ENCODE measurements around the gene AGRN. TPM values are rescaled to one million over a fixed set of nuclear protein-coding genes. Genes with fewer than 3 reads are reported as not detected.
A peak's percentile ranks its signal among the peaks of the same experiment; 100 is the strongest.
"Not testable (repeated sequence)": the region's sequence is repeated elsewhere in the genome, so short reads cannot be mapped to it uniquely, and the experiment has no call there.

Gene AGRN
- 3.8 TPM for total RNA-seq

GRCh38 chr1:1020000-1020404 is at the start of gene AGRN:
Gene AGRN (plus strand): TSS chr1:1020120. CDS start chr1:1020173, 53 bp downstream.
- no peak for DNase-seq (ENCODE audit: low read depth in 2 of 3, low spot score in 2 of 3)

- DNase-seq (ENCODE audit: low read depth in 2 of 3, low spot score in 2 of 3), result no peak
These were observed 49.5 kb upstream of the AGRN start for GRCh38 chr1:970242-970972.

- DNase-seq (ENCODE audit: low read depth in 2 of 3, low spot score in 2 of 3), result no peak
These were observed 48.8 kb upstream of the AGRN start for GRCh38 chr1:970973-971730.

- DNase-seq (ENCODE audit: low read depth in 2 of 3, low spot score in 2 of 3), result no peak
These were observed 48.0 kb upstream of the AGRN start for GRCh38 chr1:971751-972506.

- DNase-seq (ENCODE audit: low read depth in 2 of 3, low spot score in 2 of 3), result no peak
These were observed 47.0 kb upstream of the AGRN start for GRCh38 chr1:972726-973458.

- no peak for DNase-seq (ENCODE audit: low read depth in 2 of 3, low spot score in 2 of 3)
These were observed 46.2 kb upstream of the AGRN start for GRCh38 chr1:973459-974292.

- DNase-seq (ENCODE audit: low read depth in 2 of 3, low spot score in 2 of 3), result no peak
These were observed 45.7 kb upstream of the AGRN start for GRCh38 chr1:974293-974640.

- no peak for DNase-seq (ENCODE audit: low read depth in 2 of 3, low spot score in 2 of 3)
These were observed 45.1 kb upstream of the AGRN start for GRCh38 chr1:974687-975328.

- DNase-seq (ENCODE audit: low read depth in 2 of 3, low spot score in 2 of 3), result no peak
These were observed 44.6 kb upstream of the AGRN start for GRCh38 chr1:975365-975764.

GRCh38 chr1:975896-976683 is 43.8 kb upstream of the AGRN start:
- DNase-seq (ENCODE audit: low read depth in 2 of 3, low spot score in 2 of 3), result peak in 2 of 3 donors; percentile 57 to 59

- not testable (repeated sequence) for DNase-seq (ENCODE audit: low read depth in 2 of 3, low spot score in 2 of 3)
These were observed 43.1 kb upstream of the AGRN start for GRCh38 chr1:976791-977190.

GRCh38 chr1:978069-978834 is 41.7 kb upstream of the AGRN start:
- no peak for DNase-seq (ENCODE audit: low read depth in 2 of 3, low spot score in 2 of 3)

GRCh38 chr1:978835-979743 is 40.8 kb upstream of the AGRN start:
- DNase-seq (ENCODE audit: low read depth in 2 of 3, low spot score in 2 of 3), result no peak

GRCh38 chr1:979744-980072 is 40.2 kb upstream of the AGRN start:
- DNase-seq (ENCODE audit: low read depth in 2 of 3, low spot score in 2 of 3), result no peak

- DNase-seq (ENCODE audit: low read depth in 2 of 3, low spot score in 2 of 3), result no peak
These were observed 39.8 kb upstream of the AGRN start for GRCh38 chr1:980137-980571.

GRCh38 chr1:980602-981395 is 39.1 kb upstream of the AGRN start:
- DNase-seq (ENCODE audit: low read depth in 2 of 3, low spot score in 2 of 3), result no peak

Data from hematopoietic multipotent progenitor cell (in vitro differentiated cells).